Spleen (tissue), 11 donors: ENCODE measurements around the gene TMEM88. TPM values are rescaled to one million over a fixed set of nuclear protein-coding genes. Genes with fewer than 3 reads are reported as not detected.
"Not testable (repeated sequence)": the region's sequence is repeated elsewhere in the genome, so short reads cannot be mapped to it uniquely, and the experiment has no call there.

Source experiments
- DNase-seq: peaks from one replicate; pipeline ENCODE4 v3.0.0-alpha.2; 2020
- H3K27ac ChIP-seq, 8 donors: fragments of 200-600 bp; sonication (generic) in 7 of 8; 1 replicate in 4 of 8; 2 replicates in 4 of 8; pipeline versions ENCODE4 v1.5.0 to v1.8.0; 2016 to 2021; ENCODE audit warnings: inconsistent platforms in 4 of 8, mild to moderate bottlenecking in 4 of 8, moderate library complexity in 1 of 8
- H3K27me3 ChIP-seq, 7 donors: fragments of 200-600 bp; sonication (generic) in 6 of 7; replicated peaks in 1 of 7; 1 replicate in 4 of 7; 2 replicates in 3 of 7; pipeline versions ENCODE4 v1.5.0 to v1.8.0; 2016 to 2021; ENCODE audit warnings: inconsistent platforms in 3 of 7, mild to moderate bottlenecking in 1 of 7
- H3K36me3 ChIP-seq, 6 donors: fragments of 200-600 bp; sonication (generic) in 5 of 6; 1 replicate in 4 of 6; 2 replicates in 2 of 6; pipeline versions ENCODE4 v1.5.0 to v1.8.0; 2016 to 2021; ENCODE audit warnings: inconsistent platforms in 2 of 6
- H3K4me1 ChIP-seq, 6 donors: fragments of 200-600 bp; sonication (generic) in 5 of 6; 1 replicate in 3 of 6; 2 replicates in 3 of 6; pipeline versions ENCODE4 v1.5.0 to v1.8.0; 2016 to 2021; ENCODE audit warnings: inconsistent platforms in 3 of 6
- H3K4me3 ChIP-seq, 8 donors: fragments of 200-600 bp; sonication (generic) in 7 of 8; 1 replicate in 4 of 8; 2 replicates in 4 of 8; pipeline versions ENCODE4 v1.5.0 to v1.8.0; 2016 to 2021; ENCODE audit warnings: inconsistent platforms in 4 of 8, mild to moderate bottlenecking in 4 of 8, moderate library complexity in 2 of 8
- H3K9me3 ChIP-seq, 8 donors: fragments of 200-600 bp; sonication (generic) in 7 of 8; 1 replicate in 4 of 8; 2 replicates in 4 of 8; pipeline versions ENCODE4 v1.5.0 to v1.8.0; 2016 to 2021; ENCODE audit warnings: inconsistent platforms in 4 of 8
- POLR2A ChIP-seq, 3 donors: fragments of 450-650 bp; IDR thresholded peaks; one replicate each; pipeline ENCODE4 v1.5.1; 2017; ENCODE audit warnings: antibody characterized with exemption in 3 of 3, mild to moderate bottlenecking in 1 of 3
- POLR2AphosphoS5 ChIP-seq, 3 donors: sonication (generic); formaldehyde crosslinking; IDR thresholded peaks; one replicate each; pipeline ENCODE4 v1.5.1; 2017; ENCODE audit warnings: antibody characterized with exemption in 3 of 3
- WGBS, 5 donors: extraction: QIAGEN DNeasy Blood & Tissue Kit in 3 of 5; methylation state at CpG; one replicate each; pipeline versions ENCODE4 v1.1.5 to v1.1.7; 2013 to 2018; 5-methylcytosine and 5-hydroxymethylcytosine counted together
- intact Hi-C: fragments of 100-400 bp; cut with DNase I; formaldehyde crosslinking; loops from one replicate; pipeline ENCODE4 v1.15.0; 2023; ENCODE audit warnings: low total_unique reads
- polyA plus RNA-seq, 3 donors: library from polyadenylated mRNA; stranded (reverse); fragments of 200-250 nt; gene quantifications; one replicate each; pipeline ENCODE4 v1.2.1, GENCODE V29; 2013
- total RNA-seq, 7 donors: library from RNA; depleted of rRNA in 3 of 7; stranded (reverse); fragments of >200 nt in 3 of 7; fragmentation: NEBNext Ultra II Directional in 4 of 7; extraction: Animal tissue kit (Norgen Biotek cat#: 25700) in 4 of 7; gene quantifications; one replicate each; pipeline versions ENCODE4 v1.1.0 to v1.2.1, GENCODE V29; 2016 to 2021
- TF ChIP-seq, protein P1 (sequence below), 11 experiments: fragments of 200-600 bp in 7 of 11; fragments of 450-650 bp in 4 of 11; sonication (generic) in 4 of 11; IDR thresholded peaks in 8 of 11; conservative IDR thresholded peaks in 3 of 11; 1 replicate in 7 of 11; 2 replicates in 4 of 11; pipeline versions ENCODE4 v1.4.0 to v1.8.0; 2016 to 2021; ENCODE audit warnings: antibody characterized with exemption in 11 of 11, inconsistent platforms in 4 of 11, mild to moderate bottlenecking in 1 of 11
- donor health status: healthy with polysubstance abuse.
- donor health status: DM: no; HTN: no; CAD: no; lungs with moderate emphysema.
- donor health status: DM: no; HTN: no; CAD: no.
- donor health status: Bipolar disorder and iron deficiency.
- donor health status: healthy.
- donor health status: DM: no; HTN: no; CAD: no.
- donor health status: DM: yes; HTN: yes; CAD: no.

Gene TMEM88
- total and polyA plus RNA-seq, 10 donors: 5.2 to 31.8 (median 14.5) TPM

DNA sequence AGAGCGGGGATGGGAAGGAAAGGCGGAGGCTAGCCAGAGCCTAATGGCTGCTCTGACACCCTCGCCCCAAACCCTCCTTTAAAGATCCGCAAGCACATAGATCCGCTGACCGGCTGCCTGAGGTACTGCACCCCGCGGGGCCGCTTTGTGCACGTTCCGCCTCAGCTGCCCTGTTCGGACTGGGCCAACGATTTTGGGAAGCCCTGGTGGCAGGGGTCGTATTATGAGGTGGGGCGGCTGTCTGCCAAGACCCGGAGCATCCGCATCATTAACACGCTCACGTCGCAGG lies 3.6 kb downstream of the TMEM88 start:
- H3K27me3 ChIP-seq: no peaks in the 10 kb centered on the region
- TF ChIP-seq POLR2A (IDR thresholded peaks at IDR 0.05): no peak
- no peak for TF ChIP-seq POLR2AphosphoS5 (IDR thresholded peaks at IDR 0.05)
- TF ChIP-seq, protein P1, sequence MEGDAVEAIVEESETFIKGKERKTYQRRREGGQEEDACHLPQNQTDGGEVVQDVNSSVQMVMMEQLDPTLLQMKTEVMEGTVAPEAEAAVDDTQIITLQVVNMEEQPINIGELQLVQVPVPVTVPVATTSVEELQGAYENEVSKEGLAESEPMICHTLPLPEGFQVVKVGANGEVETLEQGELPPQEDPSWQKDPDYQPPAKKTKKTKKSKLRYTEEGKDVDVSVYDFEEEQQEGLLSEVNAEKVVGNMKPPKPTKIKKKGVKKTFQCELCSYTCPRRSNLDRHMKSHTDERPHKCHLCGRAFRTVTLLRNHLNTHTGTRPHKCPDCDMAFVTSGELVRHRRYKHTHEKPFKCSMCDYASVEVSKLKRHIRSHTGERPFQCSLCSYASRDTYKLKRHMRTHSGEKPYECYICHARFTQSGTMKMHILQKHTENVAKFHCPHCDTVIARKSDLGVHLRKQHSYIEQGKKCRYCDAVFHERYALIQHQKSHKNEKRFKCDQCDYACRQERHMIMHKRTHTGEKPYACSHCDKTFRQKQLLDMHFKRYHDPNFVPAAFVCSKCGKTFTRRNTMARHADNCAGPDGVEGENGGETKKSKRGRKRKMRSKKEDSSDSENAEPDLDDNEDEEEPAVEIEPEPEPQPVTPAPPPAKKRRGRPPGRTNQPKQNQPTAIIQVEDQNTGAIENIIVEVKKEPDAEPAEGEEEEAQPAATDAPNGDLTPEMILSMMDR (IDR thresholded peaks at IDR 0.05 in 8 of 11, conservative IDR thresholded peaks at IDR 0.05 in 3 of 11): peak in 7 of 11 experiments; percentile 15 to 51 (median 40)
- H3K9me3 ChIP-seq: no peaks in the 10 kb centered on the region
- H3K4me3 ChIP-seq: peak overlapping the region; percentile 43 to 80 (median 71)
- peak overlapping the region; percentile 76 to 99 (median 95) for H3K27ac ChIP-seq
- DNase-seq: peak; percentile 88
- intact Hi-C loops: no loop called here
- peaks cover 27 to 70% (median 50%) of the 10 kb centered on the region in 6 donors for H3K4me1 ChIP-seq
- H3K36me3 ChIP-seq: peaks cover 0 to 45% (median 9%) of the 10 kb centered on the region in 6 donors
- WGBS, 5 donors: 30 to 64% (median 56%) methylated on average over 20 of the region's 20 CpGs

DNA sequence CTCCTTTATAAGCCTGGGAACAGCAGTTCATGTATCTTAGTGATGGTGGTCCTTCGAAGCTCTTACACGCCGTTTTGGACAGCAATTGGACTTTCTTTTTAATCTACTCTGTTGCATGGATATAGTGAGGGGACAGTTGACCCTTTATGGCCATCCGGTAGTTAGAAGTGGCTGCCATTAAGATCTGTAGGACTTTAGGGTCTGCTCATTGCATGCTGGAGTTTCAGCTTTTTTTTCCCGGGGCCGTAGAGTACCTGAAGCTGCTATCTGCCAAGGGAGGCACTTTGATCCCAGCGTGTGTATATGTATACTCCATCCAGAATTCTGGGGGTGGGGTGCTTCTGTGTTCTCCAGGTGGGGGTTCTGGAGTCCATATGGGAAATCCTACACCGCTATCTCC lies 4.2 kb downstream of the TMEM88 start:
- 92 to 95% (median 94%) methylated on average over 8 of the region's 8 CpGs for WGBS, 5 donors
- peaks cover 0 to 40% (median 4%) of the 10 kb centered on the region in 6 donors for H3K36me3 ChIP-seq
- intact Hi-C loops: no loop called here
- peak overlapping the region in 4 of 8 donors; percentile 53 to 79 (median 71) for H3K4me3 ChIP-seq
- no peaks in the 10 kb centered on the region for H3K9me3 ChIP-seq
- TF ChIP-seq POLR2AphosphoS5 (IDR thresholded peaks at IDR 0.05): no peak
- TF ChIP-seq, protein P1 (IDR thresholded peaks at IDR 0.05 in 8 of 11, conservative IDR thresholded peaks at IDR 0.05 in 3 of 11): no peak
- TF ChIP-seq POLR2A (IDR thresholded peaks at IDR 0.05): no peak
- H3K27me3 ChIP-seq: no peaks in the 10 kb centered on the region
- DNase-seq: no peak
- peaks cover 27 to 65% (median 49%) of the 10 kb centered on the region in 6 donors for H3K4me1 ChIP-seq
- H3K27ac ChIP-seq: peak overlapping the region in 2 of 8 donors; percentile 94 to 99

DNA sequence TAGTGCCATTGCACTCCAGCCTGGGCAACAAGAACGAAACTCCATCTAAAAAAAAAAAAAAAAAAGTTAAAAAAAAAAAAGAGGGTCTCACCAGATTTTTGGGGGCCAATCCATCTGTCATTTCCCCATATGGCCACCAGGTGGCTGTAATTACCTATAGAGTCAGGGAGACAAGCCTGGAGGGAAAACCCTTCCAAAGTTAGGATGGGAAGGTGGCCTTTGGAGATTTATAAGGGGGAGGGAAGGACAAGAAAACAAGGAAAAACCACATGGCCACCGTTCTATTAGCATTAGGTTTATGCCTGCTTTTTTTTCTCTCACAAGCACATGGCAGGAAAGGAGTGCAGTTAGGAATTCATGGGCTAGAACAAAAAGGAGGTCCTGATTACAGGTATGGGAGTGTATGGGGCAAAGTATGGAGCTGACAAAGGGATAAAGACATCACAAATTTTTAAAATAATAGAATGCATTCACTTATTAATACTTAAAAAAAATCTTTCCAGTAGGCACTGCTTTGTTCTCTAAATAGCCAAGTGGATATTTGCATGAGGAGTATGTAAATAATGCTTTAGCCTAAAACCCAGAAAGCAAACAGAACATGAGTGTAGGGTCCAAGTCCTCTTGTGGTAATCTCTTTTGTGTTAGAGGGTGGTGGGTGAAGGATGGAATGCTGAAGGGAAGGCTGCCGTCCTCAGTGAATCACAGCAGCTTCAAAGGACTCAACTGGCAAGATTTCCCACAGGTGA lies 8.0 kb downstream of the TMEM88 start:
- no peaks in the 10 kb centered on the region for H3K27me3 ChIP-seq
- intact Hi-C loops: loop anchor here (5.0 kb wide), 2 partner anchors 36 to 124 kb away; no protein-coding TSS in a partner anchor
- H3K27ac ChIP-seq: no peak overlapping the region
- peaks cover 7 to 46% (median 26%) of the 10 kb centered on the region in 6 donors for H3K4me1 ChIP-seq
- peaks cover 0 to 18% (median 0%) of the 10 kb centered on the region in 6 donors for H3K36me3 ChIP-seq
- TF ChIP-seq, protein P1 (IDR thresholded peaks at IDR 0.05 in 8 of 11, conservative IDR thresholded peaks at IDR 0.05 in 3 of 11): peak; percentile 61 to 95 (median 88)
- no peak for TF ChIP-seq POLR2A (IDR thresholded peaks at IDR 0.05)
- H3K4me3 ChIP-seq: no peak overlapping the region
- H3K9me3 ChIP-seq: no peaks in the 10 kb centered on the region
- 31 to 45% (median 38%) methylated on average over 3 of the region's 3 CpGs for WGBS, 5 donors
- DNase-seq: no peak

DNA sequence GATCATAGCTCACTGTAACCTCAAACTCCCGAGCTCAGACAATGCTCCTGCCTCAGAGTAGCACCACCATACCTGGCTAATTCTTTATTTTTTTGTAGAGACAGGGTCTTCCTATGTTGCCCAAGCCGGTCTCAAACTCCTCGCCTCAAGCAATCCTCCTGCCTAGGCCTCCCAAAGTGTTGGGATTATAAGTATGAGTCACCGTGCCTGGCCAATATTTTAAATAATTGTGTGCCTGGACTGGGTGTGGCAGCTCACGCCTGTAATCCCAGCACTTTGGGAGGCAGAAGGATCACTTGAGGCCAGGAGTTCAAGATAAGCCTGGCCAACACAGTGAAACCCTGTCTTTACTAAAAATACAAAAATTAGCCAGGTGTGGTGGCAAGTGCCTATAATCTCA lies 9.5 kb downstream of the TMEM88 start:
- Histone ChIP-seq H3K36me3 (peaks cover 0 to 14% (median 0%) of the 10 kb centered on the region in 6 donors), H3K4me1 (peaks cover 0 to 46% (median 23%) of the 10 kb centered on the region in 6 donors)
- not testable (repeated sequence) for H3K27me3 ChIP-seq, H3K9me3 ChIP-seq, H3K4me3 ChIP-seq, DNase-seq, H3K27ac ChIP-seq
- 80 to 94% (median 85%) methylated on average over 5 of the region's 5 CpGs for WGBS, 5 donors
- intact Hi-C loops: loop anchor here (5.0 kb wide), 2 partner anchors 37 to 123 kb away; no protein-coding TSS in a partner anchor
